Endothelial cell of umbilical vein (primary cell): ENCODE data around the gene REPS1. TPM values are rescaled to one million over a fixed set of nuclear protein-coding genes. Genes with fewer than 3 reads are reported as not detected.

Experiments used
- BruUV-seq: library from RNA; stranded (reverse); fragments of 400-500 nt; replicated peaks from 2 replicates; lab custom pipeline; 2021; lab: Mats Ljungman, UMichigan
- CTCF ChIA-PET: fragments of 300-600, 350-600 bp; sonication (Branson Sonifier 250); formaldehyde crosslinking; loops from one replicate; lab custom pipeline; 2021; ENCODE audit warnings: antibody characterized with exemption, inconsistent platforms; lab: Charles Lee
- POLR2A ChIA-PET: fragments of 300-600, 350-600 bp; sonication (Branson Sonifier 250); formaldehyde crosslinking; loops from one replicate; lab custom pipeline; 2021; ENCODE audit warnings: antibody characterized with exemption, inconsistent platforms; lab: Charles Lee
- DNase-seq: peaks from one replicate; pipeline ENCODE4 v3.0.0-alpha.2; 2011; ENCODE audit warnings: low read depth, low spot score
- FAIRE-seq: peaks from 2 replicates; lab custom pipeline; 2011; peaks lifted over from hg19 to GRCh38; lab: Jason Lieb, UNC
- H2AFZ ChIP-seq: 2 replicates; pipeline ENCODE4 v1.6.0; 2012; ENCODE audit warnings: low read depth, low read length, control low read depth, inconsistent platforms
- H3K27ac ChIP-seq: 2 replicates; pipeline ENCODE4 v1.5.1; 2011; ENCODE audit warnings: low read depth, mild to moderate bottlenecking, control low read depth, low read length, moderate library complexity; ENCODE audit not compliant: insufficient read depth
- H3K27me3 ChIP-seq, 2 experiments: 2 replicates each; pipeline versions ENCODE4 v1.6.0 to v1.6.1; 2011; ENCODE audit warnings: low read length in 2 of 2, mixed read lengths in 1 of 2; ENCODE audit not compliant: control insufficient read depth in 2 of 2, insufficient read depth in 2 of 2
- H3K36me3 ChIP-seq, 2 experiments: 2 replicates in 1 of 2; 3 replicates in 1 of 2; pipeline ENCODE4 v1.5.1; 2011; ENCODE audit warnings: low read length in 2 of 2, mild to moderate bottlenecking in 1 of 2, moderate library complexity in 1 of 2; ENCODE audit not compliant: control insufficient read depth in 2 of 2, insufficient read depth in 2 of 2; ENCODE audit errors: extremely low read depth in 1 of 2
- H3K4me1 ChIP-seq: 3 replicates; pipeline ENCODE4 v1.5.1; 2011; ENCODE audit warnings: mild to moderate bottlenecking, low read length; ENCODE audit not compliant: control insufficient read depth, insufficient read depth; ENCODE audit errors: extremely low read depth
- H3K4me2 ChIP-seq: 2 replicates; pipeline ENCODE4 v1.6.1; 2011; ENCODE audit warnings: low read length, control low read depth, mixed read lengths; ENCODE audit not compliant: insufficient read depth
- H3K4me3 ChIP-seq, 3 experiments: fragments of 200-600 bp in 1 of 3; sonication (generic), shearing (Covaris generic) in 1 of 3; replicated peaks in 1 of 3; 2 replicates each; pipeline ENCODE4 v1.5.1; 2011 to 2016; ENCODE audit warnings: control low read depth in 3 of 3, low read length in 3 of 3, mild to moderate bottlenecking in 2 of 3, inconsistent platforms in 1 of 3, low read depth in 1 of 3, moderate library complexity in 1 of 3; ENCODE audit not compliant: insufficient read depth in 1 of 3
- H3K79me2 ChIP-seq: 2 replicates; pipeline ENCODE4 v1.6.0; 2012; ENCODE audit warnings: low read length, inconsistent platforms; ENCODE audit not compliant: control insufficient read depth, insufficient read depth
- H3K9ac ChIP-seq: replicated peaks from 2 replicates; pipeline ENCODE3; 2011; ENCODE audit warnings: low read length, control low read depth; ENCODE audit not compliant: insufficient read depth; ENCODE audit errors: extremely low read depth
- H3K9me1 ChIP-seq: replicated peaks from 3 replicates; pipeline ENCODE4 v1.6.0; 2011; ENCODE audit warnings: mild to moderate bottlenecking, low read length; ENCODE audit not compliant: control insufficient read depth, insufficient read depth; ENCODE audit errors: extremely low read depth
- H3K9me3 ChIP-seq: replicated peaks from 2 replicates; pipeline ENCODE4 v1.5.1; 2012; ENCODE audit warnings: low read length, inconsistent platforms; ENCODE audit not compliant: control insufficient read depth, insufficient read depth
- H4K20me1 ChIP-seq: replicated peaks from 2 replicates; pipeline ENCODE3; 2011; ENCODE audit warnings: mild to moderate bottlenecking, low read length; ENCODE audit not compliant: control insufficient read depth, insufficient read depth; ENCODE audit errors: extremely low read depth
- EZH2 ChIP-seq: IDR thresholded peaks from 2 replicates; pipeline ENCODE4 v1.6.1; 2012; ENCODE audit warnings: borderline replicate concordance, low read depth, mild to moderate bottlenecking, moderate library complexity, low read length, inconsistent platforms; ENCODE audit not compliant: severe bottlenecking
- FOS ChIP-seq: IDR thresholded peaks from 2 replicates; pipeline ENCODE4 v1.6.1; 2011; ENCODE audit warnings: mild to moderate bottlenecking, low read length, moderate library complexity, borderline replicate concordance; ENCODE audit not compliant: insufficient read depth
- GATA2 ChIP-seq: IDR thresholded peaks from 2 replicates; pipeline ENCODE4 v1.7.0; 2011; ENCODE audit warnings: low read depth, mild to moderate bottlenecking, moderate library complexity, mixed read lengths, low read length; ENCODE audit not compliant: insufficient read length, insufficient read depth
- JUN ChIP-seq: IDR thresholded peaks from 2 replicates; pipeline ENCODE4 v1.6.1; 2011; ENCODE audit warnings: borderline replicate concordance, low read depth; ENCODE audit not compliant: insufficient read length, insufficient read depth
- MYC ChIP-seq: IDR thresholded peaks from one replicate; pipeline ENCODE4 v1.6.1; 2011; ENCODE audit warnings: mild to moderate bottlenecking, low read depth, low read length
- POLR2A ChIP-seq: IDR thresholded peaks from 2 replicates; pipeline ENCODE4 v1.6.1; 2012; ENCODE audit warnings: low read depth, mild to moderate bottlenecking, control low read depth, low read length
- POLR2AphosphoS5 ChIP-seq: IDR thresholded peaks from 2 replicates; pipeline ENCODE4 v1.6.1; 2012; ENCODE audit warnings: low read depth, mild to moderate bottlenecking, control low read depth, low read length, moderate library complexity; ENCODE audit not compliant: insufficient read depth
- dilution Hi-C: fragments of 300-500 bp; cut with MboI; formaldehyde crosslinking; loops from one replicate; pipeline ENCODE4 v1.15.0; 2019; ENCODE audit warnings: low sequenced_read_pairs; ENCODE audit not compliant: extremely low pct_ligation_motif_present
- intact Hi-C: fragments of 100-400 bp; cut with micrococcal nuclease; formaldehyde crosslinking; loops from one replicate; pipeline ENCODE4 v1.10.0; 2022
- polyA plus RNA-seq, 4 experiments: library from polyadenylated mRNA; depleted of rRNA in 3 of 4; stranded (reverse) in 3 of 4; unstranded in 1 of 4; fragments of >200 nt; gene quantifications; 2 replicates each; pipeline versions ENCODE4 v1.2.1 to v1.2.3, GENCODE V29; 2011 to 2012; ENCODE audit warnings: missing spikeins in 1 of 4
- total RNA-seq: library from RNA; stranded (reverse); gene quantifications from 2 replicates; pipeline ENCODE4 v1.2.3, GENCODE V29; 2021
- TF ChIP-seq, protein P1 (sequence below): IDR thresholded peaks from 2 replicates; pipeline ENCODE4 v1.6.1; 2011; ENCODE audit not compliant: insufficient read depth, insufficient read length
- TF ChIP-seq, protein P2 (sequence below), 2 donors: IDR thresholded peaks; 1 replicate in 1 of 2; 2 replicates in 1 of 2; pipeline ENCODE4 v1.5.1; 2011; ENCODE audit warnings: low read length in 2 of 2, mild to moderate bottlenecking in 2 of 2, moderate library complexity in 2 of 2, control low read depth in 1 of 2, inconsistent platforms in 1 of 2, low read depth in 1 of 2; ENCODE audit not compliant: insufficient read depth in 1 of 2; ENCODE audit errors: extremely low read depth in 1 of 2

The REPS1 gene
- total and polyA plus RNA-seq, 2 donors (not counting 3 experiments of a cell fraction or from before 2014, with no cell fraction given), result 20.6 to 35.0 TPM

- Histone ChIP-seq H3K4me3 (no peak overlapping the region), H3K9me1 (no peaks in the 10 kb centered on the region), H3K36me3 (no peaks in the 10 kb centered on the region), H3K9ac (no peak overlapping the region), H3K27ac (no peak overlapping the region), H4K20me1 (no peaks in the 10 kb centered on the region), H3K9me3 (no peaks in the 10 kb centered on the region), H3K79me2 (peaks cover 76% of the 10 kb centered on the region), H3K4me1 (peaks cover 23% of the 10 kb centered on the region), H3K4me2 (no peak overlapping the region), H2AFZ (no peak overlapping the region), H3K27me3 (no peaks in the 10 kb centered on the region)
- intact Hi-C loops (no loop called here), dilution Hi-C loops (no loop called here)
- no peak for TF ChIP-seq GATA2
- TF ChIP-seq FOS, result no peak
- TF ChIP-seq POLR2AphosphoS5, result no peak
- no peak for TF ChIP-seq EZH2
- no peak for TF ChIP-seq MYC
- DNase-seq, result no peak
- BruUV-seq, result no TSS peak
- FAIRE-seq, result no peak
- POLR2A ChIA-PET, result no interaction called here
- CTCF ChIA-PET, result interaction anchor here (1.4 to 3.2 kb wide), 4 partner anchors 8 to 29 kb away, joined by 3 to 10 read pairs (median 4); no protein-coding TSS in a partner anchor
Measured at GRCh38 chr6:138965291-138965874, 22.7 kb downstream of the REPS1 start.

DNA sequence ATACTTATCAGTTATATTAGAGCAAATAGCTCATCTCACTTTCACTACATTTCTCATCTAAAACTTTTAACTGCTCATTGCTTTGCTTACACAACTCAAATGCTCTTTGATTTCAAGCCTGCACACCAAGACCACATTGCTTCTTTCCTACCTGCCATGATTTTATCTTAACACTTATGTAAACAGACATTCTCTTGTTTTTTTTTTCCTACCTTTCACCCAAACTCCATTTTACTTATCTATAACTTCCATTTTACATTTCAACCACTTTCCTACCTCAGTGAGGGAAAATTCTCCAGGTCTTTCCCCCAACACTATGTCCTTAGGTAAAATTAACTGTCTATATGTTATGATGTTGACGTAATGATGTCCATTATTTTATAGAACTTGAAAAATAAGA lies 24.0 kb downstream of the REPS1 start:
- FAIRE-seq, result no peak
- ChIA-PET CTCF (interaction anchor here (1.8 to 3.2 kb wide), 2 partner anchors 10 to 13 kb away, joined by 5 to 10 read pairs; no protein-coding TSS in a partner anchor), POLR2A (no interaction called here)
- Histone ChIP-seq H3K4me3 (peak overlapping the region in 1 of 3 experiments; percentile 61), H3K9me1 (no peaks in the 10 kb centered on the region), H3K36me3 (no peaks in the 10 kb centered on the region), H3K79me2 (peaks cover 71% of the 10 kb centered on the region), H3K27ac (peak overlapping the region; percentile 66), H3K27me3 (no peaks in the 10 kb centered on the region), H2AFZ (no peak overlapping the region), H3K9ac (peak overlapping the region; percentile 20), H3K4me2 (peak overlapping the region; percentile 88), H3K9me3 (no peaks in the 10 kb centered on the region), H3K4me1 (peaks cover 14% of the 10 kb centered on the region), H4K20me1 (no peaks in the 10 kb centered on the region)
- dilution Hi-C loops (no loop called here), intact Hi-C loops (no loop called here)
- DNase-seq, result no peak
- TF ChIP-seq GATA2, result no peak
- no peak for TF ChIP-seq MYC
- TF ChIP-seq, protein P1, sequence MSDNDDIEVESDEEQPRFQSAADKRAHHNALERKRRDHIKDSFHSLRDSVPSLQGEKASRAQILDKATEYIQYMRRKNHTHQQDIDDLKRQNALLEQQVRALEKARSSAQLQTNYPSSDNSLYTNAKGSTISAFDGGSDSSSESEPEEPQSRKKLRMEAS, result no peak
- TF ChIP-seq JUN, result no peak
- TF ChIP-seq, protein P2, sequence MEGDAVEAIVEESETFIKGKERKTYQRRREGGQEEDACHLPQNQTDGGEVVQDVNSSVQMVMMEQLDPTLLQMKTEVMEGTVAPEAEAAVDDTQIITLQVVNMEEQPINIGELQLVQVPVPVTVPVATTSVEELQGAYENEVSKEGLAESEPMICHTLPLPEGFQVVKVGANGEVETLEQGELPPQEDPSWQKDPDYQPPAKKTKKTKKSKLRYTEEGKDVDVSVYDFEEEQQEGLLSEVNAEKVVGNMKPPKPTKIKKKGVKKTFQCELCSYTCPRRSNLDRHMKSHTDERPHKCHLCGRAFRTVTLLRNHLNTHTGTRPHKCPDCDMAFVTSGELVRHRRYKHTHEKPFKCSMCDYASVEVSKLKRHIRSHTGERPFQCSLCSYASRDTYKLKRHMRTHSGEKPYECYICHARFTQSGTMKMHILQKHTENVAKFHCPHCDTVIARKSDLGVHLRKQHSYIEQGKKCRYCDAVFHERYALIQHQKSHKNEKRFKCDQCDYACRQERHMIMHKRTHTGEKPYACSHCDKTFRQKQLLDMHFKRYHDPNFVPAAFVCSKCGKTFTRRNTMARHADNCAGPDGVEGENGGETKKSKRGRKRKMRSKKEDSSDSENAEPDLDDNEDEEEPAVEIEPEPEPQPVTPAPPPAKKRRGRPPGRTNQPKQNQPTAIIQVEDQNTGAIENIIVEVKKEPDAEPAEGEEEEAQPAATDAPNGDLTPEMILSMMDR (IDR thresholded peaks at IDR 0.05; ENCODE audit: extremely low read depth in 1 of 2, insufficient read depth in 1 of 2, low read depth in 1 of 2, low read length in 2 of 2), result no peak
- no peak for TF ChIP-seq POLR2A
- no peak for TF ChIP-seq FOS
- BruUV-seq, result no TSS peak
